GM21786 (cell line): ENCODE results near the gene SLC26A9.

Source experiments
- ATAC-seq: cut with Tn5 transposase; IDR thresholded peaks from one replicate; pipeline ENCODE4 v1.9.1; 2021; ENCODE audit not compliant: unreplicated experiment

Gene SLC26A9, protein sequence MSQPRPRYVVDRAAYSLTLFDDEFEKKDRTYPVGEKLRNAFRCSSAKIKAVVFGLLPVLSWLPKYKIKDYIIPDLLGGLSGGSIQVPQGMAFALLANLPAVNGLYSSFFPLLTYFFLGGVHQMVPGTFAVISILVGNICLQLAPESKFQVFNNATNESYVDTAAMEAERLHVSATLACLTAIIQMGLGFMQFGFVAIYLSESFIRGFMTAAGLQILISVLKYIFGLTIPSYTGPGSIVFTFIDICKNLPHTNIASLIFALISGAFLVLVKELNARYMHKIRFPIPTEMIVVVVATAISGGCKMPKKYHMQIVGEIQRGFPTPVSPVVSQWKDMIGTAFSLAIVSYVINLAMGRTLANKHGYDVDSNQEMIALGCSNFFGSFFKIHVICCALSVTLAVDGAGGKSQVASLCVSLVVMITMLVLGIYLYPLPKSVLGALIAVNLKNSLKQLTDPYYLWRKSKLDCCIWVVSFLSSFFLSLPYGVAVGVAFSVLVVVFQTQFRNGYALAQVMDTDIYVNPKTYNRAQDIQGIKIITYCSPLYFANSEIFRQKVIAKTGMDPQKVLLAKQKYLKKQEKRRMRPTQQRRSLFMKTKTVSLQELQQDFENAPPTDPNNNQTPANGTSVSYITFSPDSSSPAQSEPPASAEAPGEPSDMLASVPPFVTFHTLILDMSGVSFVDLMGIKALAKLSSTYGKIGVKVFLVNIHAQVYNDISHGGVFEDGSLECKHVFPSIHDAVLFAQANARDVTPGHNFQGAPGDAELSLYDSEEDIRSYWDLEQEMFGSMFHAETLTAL

DNA sequence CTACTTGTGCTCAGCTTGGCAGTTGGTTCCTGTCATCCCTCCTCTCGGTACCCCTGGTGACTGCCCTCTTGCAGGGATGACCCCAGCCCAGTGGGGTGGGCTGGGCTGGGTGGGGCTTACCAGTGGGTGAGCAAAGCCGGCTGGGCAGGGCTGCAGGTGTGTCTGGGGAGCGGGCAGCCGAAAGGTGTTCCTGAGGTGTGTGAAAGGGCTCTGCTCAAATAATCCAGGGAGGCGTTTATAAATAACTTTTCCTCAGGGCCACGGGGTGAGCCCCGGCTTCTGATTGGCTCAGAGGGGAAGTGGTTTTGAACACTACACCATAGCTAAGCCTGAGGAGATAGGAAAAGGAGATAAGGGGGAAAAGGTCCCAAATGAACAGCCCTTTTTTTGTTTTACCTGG, at the start of gene SLC26A9:
TSS of gene SLC26A9 (minus strand) at position 212 of the 400 bp plus-strand sequence. CDS start 7,636 bp downstream, outside the sequence.
- no peak for ATAC-seq

DNA sequence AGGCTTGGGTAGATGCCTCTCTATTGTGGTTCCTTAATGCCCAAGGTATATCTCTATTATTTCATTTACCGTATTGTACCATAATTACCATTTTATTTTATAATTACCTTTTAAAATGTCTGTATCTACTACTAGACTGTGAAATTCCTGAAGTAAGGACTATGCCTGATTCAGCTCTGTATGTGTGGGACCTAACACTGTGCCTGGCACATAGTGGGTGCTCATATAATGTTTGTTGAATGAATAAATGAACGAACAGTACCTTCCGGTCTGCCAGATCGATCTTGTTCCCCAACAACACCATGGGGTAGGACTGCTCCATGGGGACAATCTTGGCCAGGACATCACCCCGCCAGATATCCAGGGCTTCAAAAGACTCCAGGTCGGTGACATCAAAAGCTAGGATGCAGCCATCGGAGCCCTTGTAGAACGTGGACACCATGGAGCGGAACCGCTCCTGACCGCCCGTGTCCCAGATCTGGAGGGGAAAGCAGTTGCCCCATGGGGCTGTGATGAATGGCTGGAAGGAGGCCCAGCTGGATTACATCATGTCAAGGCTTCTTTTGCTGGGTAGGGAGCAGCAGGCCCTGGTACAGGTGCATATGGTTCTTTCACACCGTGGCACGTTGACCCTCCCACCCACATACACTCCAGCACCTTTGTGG, 49.1 kb upstream of the SLC26A9 start:
- ATAC-seq: no peak

DNA sequence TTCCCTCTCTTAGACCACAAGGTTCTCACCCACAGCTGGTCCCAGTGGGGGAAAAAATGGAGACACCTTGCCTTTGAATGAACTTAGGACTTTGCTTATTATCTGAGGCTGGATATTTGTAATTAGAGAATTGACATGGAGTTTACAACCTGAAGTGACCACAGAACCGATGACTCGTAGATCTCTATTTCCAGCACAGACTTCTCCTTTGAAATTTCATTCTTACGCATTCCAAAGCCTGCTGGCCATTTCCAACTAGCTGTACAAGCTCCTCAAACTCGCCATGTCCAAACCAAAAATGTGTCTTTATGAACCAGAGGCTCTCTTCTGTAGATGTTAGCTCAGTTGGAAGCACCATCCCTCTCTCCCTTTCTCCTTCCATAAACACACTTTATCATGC, 48.0 kb upstream of the SLC26A9 start:
- ATAC-seq: no peak

DNA sequence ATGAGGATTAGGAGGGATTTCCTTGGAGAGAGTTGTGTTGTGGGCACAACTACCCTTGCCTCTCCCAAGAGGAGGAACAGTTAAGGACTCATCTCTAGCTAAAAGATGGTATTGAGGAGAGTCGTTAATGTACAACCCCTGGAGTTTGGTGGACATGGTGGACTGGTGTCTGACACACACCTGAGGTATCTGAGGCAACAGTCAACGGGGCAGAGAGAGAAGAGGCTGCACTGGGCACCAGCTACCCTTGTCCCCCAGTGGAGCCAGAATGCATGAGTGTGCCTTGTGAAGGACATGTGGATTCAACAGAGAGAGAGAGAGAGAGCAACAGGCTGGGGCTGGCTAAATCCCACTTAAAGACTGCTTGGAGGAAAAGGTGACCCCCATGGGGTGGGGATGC, 47.0 kb upstream of the SLC26A9 start:
- ATAC-seq: no peak

DNA sequence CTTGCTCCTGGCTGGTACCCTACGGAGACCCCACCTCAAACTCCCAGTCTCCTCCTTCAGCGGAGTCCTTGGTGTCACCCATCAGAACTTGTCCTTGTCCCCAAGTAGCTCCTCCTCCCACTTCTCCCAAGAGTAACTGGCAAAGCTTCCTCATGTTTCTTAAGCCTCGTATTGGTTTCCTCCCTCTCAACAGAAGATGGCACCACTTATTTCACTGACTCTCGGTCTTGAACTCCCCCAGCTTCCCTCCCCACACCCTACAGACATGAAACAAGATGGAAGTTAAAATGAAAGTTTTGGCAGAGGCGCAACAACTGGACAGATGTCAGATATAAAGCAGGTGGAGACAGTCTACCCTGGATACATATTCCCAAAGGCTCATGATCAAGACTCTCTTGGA, 46.5 kb upstream of the SLC26A9 start:
- ATAC-seq: no peak

DNA sequence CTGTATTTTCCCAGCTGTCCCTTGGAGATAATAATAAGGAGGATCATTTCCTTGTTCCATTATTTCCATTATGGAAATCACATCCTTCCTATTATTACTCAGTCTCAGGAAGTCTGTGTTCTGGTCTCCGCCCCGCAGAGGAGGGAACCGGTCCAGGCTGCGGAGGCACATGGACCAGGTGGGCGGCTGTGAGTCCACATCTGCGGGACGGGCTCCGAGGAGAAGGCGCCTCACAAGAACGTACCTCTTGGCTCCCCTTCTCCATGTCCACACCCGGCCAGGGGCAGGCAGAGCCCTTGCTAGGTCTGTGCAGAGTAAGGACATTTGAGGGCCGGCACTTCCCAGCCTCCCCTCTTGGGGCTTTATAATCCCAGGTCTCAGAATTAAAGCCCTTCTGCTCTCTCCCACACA, 45.3 kb upstream of the SLC26A9 start:
- ATAC-seq: no peak

DNA sequence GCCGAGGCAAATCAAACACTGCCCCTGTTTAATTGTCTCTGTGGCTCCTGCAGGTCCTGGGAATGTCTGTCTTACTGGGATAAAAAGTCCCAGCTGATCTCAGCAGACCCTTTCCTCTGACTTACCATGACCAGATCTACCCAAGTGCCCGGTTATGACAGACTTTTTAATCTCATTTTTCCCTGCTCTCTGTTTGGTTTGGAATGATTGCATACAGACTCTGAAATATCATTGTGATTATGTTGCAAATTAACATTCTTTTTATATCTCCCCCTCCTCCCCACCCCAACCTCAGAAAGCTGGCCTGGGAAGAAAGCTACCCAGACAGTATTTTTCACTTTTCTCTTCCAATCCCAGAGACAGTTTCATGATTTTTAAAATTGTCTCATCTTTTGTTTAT, 43.6 kb upstream of the SLC26A9 start:
- ATAC-seq: no peak

DNA sequence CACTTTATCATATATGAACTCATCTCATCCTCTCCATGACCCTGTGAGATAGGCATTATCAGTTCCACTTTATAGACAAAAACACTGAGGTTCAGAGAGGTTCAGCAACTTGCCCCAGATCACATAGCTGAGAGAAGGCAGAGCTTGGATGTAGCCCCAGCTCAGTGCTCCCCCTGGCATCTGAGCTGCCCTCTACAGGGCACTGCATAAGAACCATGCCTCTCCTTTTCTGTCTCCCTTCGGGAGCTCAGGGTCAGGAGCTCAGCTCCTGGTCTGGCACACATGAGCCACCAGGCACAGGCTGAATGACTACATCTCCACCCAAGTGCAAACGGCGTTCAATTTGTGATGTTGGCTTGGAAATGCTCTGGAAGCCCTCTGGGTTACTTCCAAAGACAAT, 43.0 kb upstream of the SLC26A9 start:
- no peak for ATAC-seq

DNA sequence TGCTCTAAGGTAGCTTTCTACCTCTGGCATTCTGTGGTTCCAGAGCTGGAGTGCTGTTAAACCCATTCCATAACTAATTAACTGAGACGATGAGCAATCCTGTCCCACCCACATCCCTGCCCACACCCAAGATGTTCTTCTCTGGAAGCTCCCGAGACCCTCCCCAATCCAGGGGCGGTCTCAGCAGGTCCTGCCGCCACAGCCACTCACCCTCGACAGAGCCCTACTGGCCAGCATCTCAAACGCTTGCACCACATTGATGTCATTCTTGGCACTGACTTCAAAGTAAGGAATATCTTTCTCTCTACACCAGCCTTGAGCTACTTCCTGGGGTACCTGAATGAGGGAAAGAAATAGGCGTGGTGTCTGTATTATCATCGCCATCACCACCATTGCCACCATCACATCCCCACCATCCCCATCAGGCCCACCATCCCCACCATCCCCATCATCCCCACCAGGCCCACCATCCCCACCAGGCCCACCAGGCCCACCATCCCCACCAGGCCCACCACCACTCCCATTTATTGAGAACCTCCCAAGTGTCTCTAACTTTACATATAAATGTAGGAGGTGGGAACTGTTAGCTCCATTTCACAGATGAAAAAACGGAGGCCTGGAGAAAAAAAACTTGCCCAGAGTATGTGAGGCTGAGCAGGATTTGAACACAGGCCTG, 42.2 kb upstream of the SLC26A9 start:
- no peak for ATAC-seq

DNA sequence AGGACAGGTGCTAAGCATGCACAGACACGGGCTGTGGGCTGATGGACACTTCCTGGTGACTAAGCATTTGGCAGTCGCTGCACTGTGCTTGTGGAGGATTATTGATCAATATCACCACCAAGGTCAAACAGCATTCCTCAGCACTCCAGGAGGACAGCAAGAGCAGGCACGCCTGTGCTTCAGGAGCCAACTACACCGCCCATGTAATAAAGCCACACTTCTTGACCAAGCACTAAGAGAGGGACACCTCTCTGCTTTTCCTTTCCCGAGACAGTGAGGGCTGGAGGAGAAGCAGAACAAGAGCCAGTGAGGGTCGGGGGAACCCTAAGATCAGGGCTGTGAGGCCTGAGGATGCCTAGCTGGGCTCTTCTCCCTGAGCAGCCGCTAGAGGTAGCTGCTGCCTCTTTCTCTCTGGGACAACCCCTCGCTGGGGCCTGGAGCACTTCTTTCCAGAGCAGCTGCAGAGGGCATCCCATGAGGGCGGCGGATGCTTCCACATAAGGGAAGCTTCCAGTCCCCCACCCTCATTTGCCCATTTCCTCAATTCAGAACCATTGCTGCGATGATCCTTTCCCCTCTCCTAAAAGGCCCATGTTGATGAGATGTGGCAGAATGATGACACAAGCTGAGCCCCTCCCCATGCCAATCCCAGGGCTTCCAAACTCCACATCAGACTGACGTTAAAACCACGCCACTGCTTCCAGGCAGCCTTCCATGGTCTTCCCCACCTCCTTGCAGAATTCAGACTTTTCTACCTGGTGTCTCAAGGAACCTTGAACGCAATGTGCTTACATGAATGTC, 40.9 kb upstream of the SLC26A9 start:
- ATAC-seq: no peak

DNA sequence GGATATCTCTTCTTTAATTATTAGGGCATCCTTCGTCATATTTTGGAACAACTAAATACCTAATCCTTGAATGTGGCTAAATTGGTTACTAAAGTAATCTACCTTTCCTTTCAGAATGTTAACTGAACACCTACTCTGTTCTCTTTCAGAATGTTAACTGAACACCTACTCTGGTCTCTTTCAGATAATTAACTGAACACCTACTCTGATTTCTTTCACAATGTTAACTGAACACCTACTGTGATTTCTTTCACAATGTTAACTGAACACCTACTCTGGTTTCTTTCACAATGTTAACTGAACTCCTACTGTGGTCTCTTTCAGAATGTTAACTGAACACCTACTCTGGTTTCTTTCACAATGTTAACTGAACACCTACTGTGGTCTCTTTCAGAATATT, 38.0 kb upstream of the SLC26A9 start:
- no peak for ATAC-seq

DNA sequence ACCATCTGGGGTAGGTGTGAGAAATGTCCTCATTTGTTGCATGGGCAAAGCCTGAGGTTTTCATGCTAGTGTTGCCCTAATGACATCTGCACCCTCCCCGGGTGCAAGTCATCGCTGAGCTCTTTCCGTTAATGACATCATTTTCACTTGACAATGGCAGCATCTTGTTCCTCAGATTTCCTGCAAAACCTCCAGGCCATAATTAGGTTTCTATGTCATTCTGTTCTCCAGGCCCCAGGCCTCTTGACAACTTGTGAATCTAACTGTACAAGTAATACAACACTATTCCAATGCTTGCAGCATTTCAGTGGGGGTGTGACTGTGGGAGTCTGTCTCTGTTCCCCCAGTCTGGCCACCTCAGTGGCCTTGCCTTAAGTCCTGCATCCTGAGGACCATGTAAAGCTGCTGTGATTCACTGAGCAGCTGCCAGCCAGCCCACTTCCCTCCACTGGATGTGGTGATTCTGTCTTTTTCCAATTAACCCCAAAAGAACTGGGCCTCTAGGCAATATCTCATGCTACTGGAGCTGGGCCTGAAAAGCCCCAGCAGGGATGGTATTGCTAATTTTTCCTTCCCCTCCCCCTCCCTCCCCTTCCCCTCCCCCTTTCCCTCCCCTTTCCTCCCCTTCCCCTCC, 37.1 kb upstream of the SLC26A9 start:
- ATAC-seq: no peak

DNA sequence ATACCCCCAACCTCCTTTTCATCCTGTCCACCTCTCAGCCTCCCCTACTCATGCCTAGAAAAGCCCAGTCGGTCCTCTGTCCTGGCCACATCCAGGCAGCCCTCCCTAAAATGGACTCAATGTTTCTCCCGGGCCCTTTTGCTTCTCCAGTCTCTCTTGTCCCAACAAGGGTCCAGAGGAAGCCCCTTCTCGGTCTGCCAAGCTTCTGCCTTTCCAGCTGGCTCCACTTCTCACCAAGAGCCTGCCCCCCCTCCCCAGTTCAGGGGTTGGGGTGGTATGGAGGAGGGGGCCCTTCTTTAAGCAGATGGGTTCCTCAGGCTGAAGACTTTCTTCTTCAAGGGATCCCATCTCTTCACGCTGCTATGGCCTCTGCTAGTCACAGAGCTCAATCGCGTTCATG, 36.0 kb upstream of the SLC26A9 start:
- ATAC-seq: no peak

DNA sequence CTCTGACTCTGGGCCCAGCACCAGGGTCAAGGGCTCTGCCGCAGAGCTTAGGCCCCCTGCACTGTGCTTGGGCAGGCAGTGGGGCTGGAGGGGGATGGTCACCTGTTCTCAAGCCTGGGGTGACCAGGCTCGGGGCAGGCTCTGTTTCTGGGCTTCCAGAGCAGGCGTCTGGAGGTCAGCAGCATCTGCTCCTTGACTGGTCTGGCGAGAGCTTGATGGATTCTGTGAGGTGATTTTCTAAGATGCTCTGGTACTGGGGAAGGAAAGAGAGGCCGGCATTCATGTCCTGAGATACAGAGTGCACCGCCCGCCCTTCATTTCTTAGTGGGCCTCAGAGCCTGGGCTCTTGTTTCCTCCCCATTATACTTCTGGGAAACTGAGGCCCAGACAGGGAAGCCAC, 35.4 kb upstream of the SLC26A9 start:
- no peak for ATAC-seq

DNA sequence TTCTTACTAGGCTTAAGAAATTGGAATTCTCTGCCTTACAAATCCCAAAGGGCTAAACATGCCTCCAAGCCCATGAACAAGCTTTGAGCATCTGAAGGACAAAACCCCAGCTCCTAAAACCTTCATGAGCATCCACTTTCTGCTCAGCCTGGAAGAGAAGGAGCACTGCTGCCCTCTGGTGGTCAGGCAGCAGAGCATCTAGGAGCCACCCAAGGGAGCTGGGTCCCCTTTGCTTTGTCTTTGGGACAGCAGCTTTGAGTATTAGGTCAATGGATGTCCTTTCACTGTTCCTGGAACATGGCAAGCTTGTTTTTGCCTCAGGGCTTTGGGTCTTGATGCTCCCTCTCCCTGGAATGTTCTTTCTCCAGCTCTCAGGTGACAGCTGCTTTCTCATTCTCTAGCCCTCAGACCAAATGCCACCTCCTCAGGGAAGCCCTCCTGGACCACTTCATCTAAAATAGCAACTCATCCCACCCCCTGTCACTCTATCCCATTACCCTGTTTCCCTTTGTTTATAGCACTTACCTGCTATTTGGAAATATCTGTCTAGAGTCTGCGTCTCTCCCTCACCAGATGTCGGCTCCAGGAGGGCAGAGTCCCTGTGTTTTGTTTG, 34.3 kb upstream of the SLC26A9 start:
- no peak for ATAC-seq

DNA sequence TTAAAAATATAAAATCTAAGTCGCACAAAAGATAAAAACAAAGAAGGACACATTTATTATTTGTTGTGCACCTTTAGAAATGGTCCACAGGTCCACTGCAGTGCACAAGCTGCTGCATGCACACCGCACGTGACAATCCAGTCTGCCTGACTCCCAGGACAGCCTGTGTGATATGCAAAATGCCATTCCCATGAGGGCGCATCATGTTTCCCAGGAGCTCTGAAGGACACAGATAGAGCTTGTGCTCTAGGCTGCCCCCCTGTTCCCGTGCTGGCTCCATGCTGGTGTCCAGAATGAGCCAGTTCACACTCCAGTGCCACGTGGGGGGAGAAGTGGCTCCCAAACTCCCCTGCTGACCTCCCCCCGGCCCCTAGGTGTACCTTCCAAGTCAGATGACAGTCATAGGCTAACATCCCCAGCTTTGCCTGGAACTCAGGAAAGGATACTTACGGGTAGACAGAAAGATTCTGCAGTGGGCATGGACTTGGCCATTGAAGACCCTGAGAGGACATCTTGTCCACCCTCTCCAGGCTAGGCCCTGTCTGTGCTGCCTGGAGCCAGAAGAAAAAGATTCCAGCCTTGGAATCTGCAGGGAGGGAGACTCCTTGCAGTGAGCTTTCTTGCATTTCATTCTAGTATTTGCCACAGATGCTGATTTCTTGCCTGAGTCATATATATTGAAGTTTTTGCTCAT, 33.6 kb upstream of the SLC26A9 start:
- ATAC-seq: no peak

DNA sequence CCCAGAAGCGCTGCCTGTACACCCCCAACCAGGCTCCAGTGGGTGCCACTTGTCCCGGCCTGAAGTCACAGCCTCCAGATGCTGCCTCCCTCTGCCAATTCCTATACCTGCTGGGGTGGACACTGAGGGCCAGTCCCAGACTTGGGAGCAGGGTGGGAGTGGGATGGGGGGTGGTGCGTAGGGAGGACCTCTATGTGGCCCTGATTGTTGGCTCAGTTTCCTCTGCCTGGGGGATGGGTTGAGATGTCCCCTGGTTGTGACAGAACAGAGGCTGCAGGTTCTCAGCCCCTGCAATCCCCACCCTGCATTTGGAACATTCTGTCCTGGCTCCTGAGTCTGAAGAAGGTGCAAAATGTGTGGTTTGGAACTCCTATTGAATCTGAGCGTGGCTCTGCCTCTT, 32.8 kb upstream of the SLC26A9 start:
- ATAC-seq: no peak

DNA sequence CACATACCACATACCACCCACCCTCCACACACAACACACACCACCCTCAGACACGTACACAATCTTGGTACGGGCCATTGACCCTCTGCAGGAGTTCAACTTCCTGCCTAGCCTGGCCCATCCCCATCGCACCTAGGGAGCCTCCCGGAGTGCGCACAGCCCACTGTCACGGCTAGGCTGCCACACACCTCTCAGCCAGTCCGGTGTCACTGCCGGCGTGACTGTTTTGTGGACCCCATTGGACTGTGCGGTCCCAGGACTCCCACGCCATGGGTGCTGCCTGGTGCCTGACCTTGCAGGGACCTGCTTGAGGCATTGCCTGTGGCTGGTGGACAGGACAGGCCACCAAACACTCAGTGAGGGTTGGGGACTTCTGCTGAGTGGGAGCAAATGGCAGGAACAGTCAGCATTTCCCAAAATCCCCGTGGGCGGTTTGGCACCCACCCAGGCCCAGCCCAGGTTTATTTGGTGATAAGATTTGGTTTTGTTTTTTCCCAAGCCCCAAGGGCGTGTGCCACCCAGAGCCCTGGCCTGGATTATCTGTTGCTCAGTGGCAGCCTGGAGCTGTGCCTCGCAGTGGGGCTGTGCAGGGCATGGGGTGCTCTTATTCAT, 32.2 kb upstream of the SLC26A9 start:
- ATAC-seq: no peak

DNA sequence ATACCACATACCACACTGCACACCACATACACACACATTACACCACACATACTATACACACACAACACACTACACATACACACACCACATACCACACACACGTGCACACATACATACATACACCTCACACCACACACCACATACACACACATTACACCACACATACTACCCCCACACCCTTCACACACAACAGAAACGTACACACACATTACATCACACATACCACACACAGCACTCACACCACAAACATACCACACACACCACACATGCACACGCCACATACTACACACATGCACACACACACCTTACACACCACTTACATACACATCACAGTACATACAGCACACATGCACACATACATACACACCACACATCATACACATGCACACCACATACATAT, 31.5 kb upstream of the SLC26A9 start:
- no peak for ATAC-seq
